ENCODE measurements around the gene CNTNAP2.

DNA sequence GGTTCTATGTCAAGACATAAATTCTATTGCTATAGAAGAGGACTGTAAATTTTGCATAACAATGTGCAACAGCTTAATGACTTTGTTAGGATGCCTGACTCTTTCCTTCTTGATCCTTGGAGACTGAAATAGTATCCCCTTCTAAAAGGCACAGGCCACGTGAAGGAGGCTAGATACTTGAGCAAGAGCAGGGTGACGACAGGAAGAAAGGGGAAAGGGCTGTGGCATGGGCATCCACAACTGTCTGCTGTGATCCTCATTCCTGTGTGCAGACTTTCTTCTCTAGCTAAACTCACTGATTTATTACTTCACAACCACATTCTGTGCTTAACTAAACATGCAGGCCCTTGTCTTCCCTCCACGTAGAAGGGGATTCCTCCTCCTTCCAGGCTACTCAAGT lies 1362.2 kb downstream of the CNTNAP2 start:
- TF ChIP-seq, protein P1, sequence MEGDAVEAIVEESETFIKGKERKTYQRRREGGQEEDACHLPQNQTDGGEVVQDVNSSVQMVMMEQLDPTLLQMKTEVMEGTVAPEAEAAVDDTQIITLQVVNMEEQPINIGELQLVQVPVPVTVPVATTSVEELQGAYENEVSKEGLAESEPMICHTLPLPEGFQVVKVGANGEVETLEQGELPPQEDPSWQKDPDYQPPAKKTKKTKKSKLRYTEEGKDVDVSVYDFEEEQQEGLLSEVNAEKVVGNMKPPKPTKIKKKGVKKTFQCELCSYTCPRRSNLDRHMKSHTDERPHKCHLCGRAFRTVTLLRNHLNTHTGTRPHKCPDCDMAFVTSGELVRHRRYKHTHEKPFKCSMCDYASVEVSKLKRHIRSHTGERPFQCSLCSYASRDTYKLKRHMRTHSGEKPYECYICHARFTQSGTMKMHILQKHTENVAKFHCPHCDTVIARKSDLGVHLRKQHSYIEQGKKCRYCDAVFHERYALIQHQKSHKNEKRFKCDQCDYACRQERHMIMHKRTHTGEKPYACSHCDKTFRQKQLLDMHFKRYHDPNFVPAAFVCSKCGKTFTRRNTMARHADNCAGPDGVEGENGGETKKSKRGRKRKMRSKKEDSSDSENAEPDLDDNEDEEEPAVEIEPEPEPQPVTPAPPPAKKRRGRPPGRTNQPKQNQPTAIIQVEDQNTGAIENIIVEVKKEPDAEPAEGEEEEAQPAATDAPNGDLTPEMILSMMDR (IDR thresholded peaks at IDR 0.05; ENCODE audit: insufficient read depth, low read length, poor library complexity, severe bottlenecking) = no peak
- no peak for TF ChIP-seq EZH2phosphoT487 (conservative IDR thresholded peaks at IDR 0.05; ENCODE audit: low read length)
